Mesenchymal stem cell (in vitro differentiated cells and primary cell): Measurements from ENCODE around the gene SYNJ2BP.

Experiments
- DNase-seq: peaks from one replicate; pipeline ENCODE4 v3.0.0-alpha.2; 2013
- H2AFZ ChIP-seq: one replicate; pipeline ENCODE4 v1.6.1; 2013; ENCODE audit warnings: low read depth, mild to moderate bottlenecking, control low read depth, inconsistent platforms, low read length, moderate library complexity
- H2AK5ac ChIP-seq: 2 replicates; pipeline ENCODE4 v1.6.1; 2013; ENCODE audit warnings: low read length, moderate library complexity, mild to moderate bottlenecking, inconsistent platforms; ENCODE audit not compliant: severe bottlenecking
- H2BK120ac ChIP-seq: one replicate; pipeline ENCODE4 v1.6.1; 2013; ENCODE audit warnings: low read depth, mild to moderate bottlenecking, inconsistent platforms, low read length, moderate library complexity
- H2BK12ac ChIP-seq, 2 experiments: one replicate each; pipeline ENCODE4 v1.6.1; 2013; ENCODE audit warnings: inconsistent platforms in 2 of 2, low read length in 2 of 2, mild to moderate bottlenecking in 2 of 2, moderate library complexity in 2 of 2, control low read depth in 1 of 2
- H2BK15ac ChIP-seq: one replicate; pipeline ENCODE4 v1.6.1; 2013; ENCODE audit warnings: mild to moderate bottlenecking, low read depth, inconsistent platforms; ENCODE audit not compliant: poor library complexity, severe bottlenecking
- H2BK5ac ChIP-seq: 2 replicates; pipeline ENCODE4 v1.6.1; 2013; ENCODE audit warnings: low read depth, mild to moderate bottlenecking, low read length, control low read depth, inconsistent platforms; ENCODE audit not compliant: poor library complexity, severe bottlenecking
- H3K14ac ChIP-seq, 2 experiments: one replicate each; pipeline ENCODE4 v1.6.1; 2013; ENCODE audit warnings: inconsistent platforms in 2 of 2, low read length in 2 of 2, control low read depth in 1 of 2, mild to moderate bottlenecking in 1 of 2, moderate library complexity in 1 of 2
- H3K18ac ChIP-seq, 2 experiments: one replicate each; pipeline ENCODE4 v1.6.1; 2013; ENCODE audit warnings: inconsistent platforms in 2 of 2, low read length in 2 of 2, control low read depth in 1 of 2, low read depth in 1 of 2, mild to moderate bottlenecking in 1 of 2
- H3K23ac ChIP-seq, 2 experiments: one replicate each; pipeline ENCODE4 v1.6.1; 2013; ENCODE audit warnings: inconsistent platforms in 2 of 2, low read length in 2 of 2, mild to moderate bottlenecking in 2 of 2, moderate library complexity in 2 of 2, control low read depth in 1 of 2
- H3K27ac ChIP-seq: 2 replicates; pipeline ENCODE4 v1.5.1; 2013; ENCODE audit warnings: mild to moderate bottlenecking, moderate library complexity, low read length, control low read depth, inconsistent platforms; ENCODE audit not compliant: poor library complexity, severe bottlenecking
- H3K27me3 ChIP-seq, 2 experiments: 2 replicates each; pipeline versions ENCODE4 v1.6.1 to v1.7.0; 2013; ENCODE audit warnings: low read length in 2 of 2, mild to moderate bottlenecking in 2 of 2, moderate library complexity in 2 of 2, control low read depth in 1 of 2, inconsistent platforms in 1 of 2; ENCODE audit not compliant: control insufficient read depth in 1 of 2, insufficient read depth in 1 of 2
- H3K36me3 ChIP-seq, 2 experiments: 2 replicates each; pipeline versions ENCODE4 v1.6.1 to v1.7.0; 2013; ENCODE audit warnings: low read length in 2 of 2, control low read depth in 1 of 2, inconsistent platforms in 1 of 2, low read depth in 1 of 2, mild to moderate bottlenecking in 1 of 2; ENCODE audit not compliant: insufficient read depth in 2 of 2, control insufficient read depth in 1 of 2
- H3K4ac ChIP-seq, 2 experiments: one replicate each; pipeline ENCODE4 v1.6.1; 2013; ENCODE audit warnings: inconsistent platforms in 2 of 2, low read length in 2 of 2, mild to moderate bottlenecking in 2 of 2, moderate library complexity in 2 of 2, control low read depth in 1 of 2, low read depth in 1 of 2
- H3K4me1 ChIP-seq: 2 replicates; pipeline ENCODE4 v1.6.1; 2013; ENCODE audit warnings: low read depth, low read length, control low read depth; ENCODE audit not compliant: control insufficient read depth, insufficient read depth
- H3K4me2 ChIP-seq: 2 replicates; pipeline ENCODE4 v1.6.1; 2013; ENCODE audit warnings: low read length, mild to moderate bottlenecking, inconsistent platforms; ENCODE audit not compliant: poor library complexity, severe bottlenecking
- H3K4me3 ChIP-seq, 2 experiments: 2 replicates each; pipeline versions ENCODE4 v1.5.1 to v1.7.0; 2013; ENCODE audit warnings: low read length in 2 of 2, mild to moderate bottlenecking in 2 of 2, control low read depth in 1 of 2, low read depth in 1 of 2; ENCODE audit not compliant: insufficient read depth in 1 of 2
- H3K79me1 ChIP-seq: replicated peaks from 2 replicates; pipeline ENCODE4 v1.6.1; 2013; ENCODE audit warnings: mild to moderate bottlenecking, control low read depth, low read length, inconsistent platforms; ENCODE audit not compliant: poor library complexity, severe bottlenecking
- H3K9ac ChIP-seq: 2 replicates; pipeline ENCODE4 v1.7.0; 2013; ENCODE audit warnings: mild to moderate bottlenecking, low read length, moderate library complexity
- H3K9me3 ChIP-seq: 2 replicates; pipeline ENCODE4 v1.7.0; 2013; ENCODE audit warnings: mild to moderate bottlenecking, low read length; ENCODE audit not compliant: control insufficient read depth
- H4K8ac ChIP-seq: one replicate; pipeline ENCODE4 v1.6.1; 2013; ENCODE audit warnings: inconsistent platforms, mild to moderate bottlenecking, low read length, moderate library complexity
- H4K91ac ChIP-seq: one replicate; pipeline ENCODE4 v1.6.1; 2013; ENCODE audit warnings: mild to moderate bottlenecking, low read length, inconsistent platforms
- WGBS: methylation state at CpG from one replicate; pipeline ENCODE4 v1.1.7; 2013; ENCODE audit warnings: mixed read lengths; 5-methylcytosine and 5-hydroxymethylcytosine counted together

Gene SYNJ2BP

DNA sequence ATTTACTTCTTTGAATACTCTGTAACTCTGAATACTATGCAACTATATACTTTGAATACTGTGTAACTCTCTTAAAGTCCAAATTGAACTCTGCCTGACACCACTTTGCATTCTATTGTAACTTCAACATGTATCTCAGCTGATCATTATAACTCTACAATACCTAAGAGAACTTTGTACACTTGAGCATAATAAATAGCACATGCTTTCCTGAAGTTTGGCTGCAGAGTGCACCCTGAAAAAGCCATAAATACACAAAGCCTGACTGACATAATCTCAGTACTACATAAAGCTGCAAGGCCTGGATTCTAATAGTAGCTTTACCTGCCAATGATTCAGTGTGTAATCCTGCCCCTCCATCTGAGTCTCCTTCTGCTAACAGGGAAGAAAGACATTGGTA, 36.1 kb downstream of the SYNJ2BP start:
- no peak overlapping the region for H3K4me3 ChIP-seq
- H4K8ac ChIP-seq: no peak overlapping the region
- H3K18ac ChIP-seq: no peak overlapping the region
- no peaks in the 10 kb centered on the region for H3K27me3 ChIP-seq
- H3K4me1 ChIP-seq: no peaks in the 10 kb centered on the region
- no peak overlapping the region for H2BK5ac ChIP-seq
- H3K4ac ChIP-seq: no peak overlapping the region
- H2AFZ ChIP-seq: no peak overlapping the region
- DNase-seq: no peak
- no peak overlapping the region for H3K4me2 ChIP-seq
- no peak overlapping the region for H3K9ac ChIP-seq
- H3K79me1 ChIP-seq: peaks cover 1% of the 10 kb centered on the region
- no peak overlapping the region for H2AK5ac ChIP-seq
- H2BK15ac ChIP-seq: no peak overlapping the region
- H3K14ac ChIP-seq: no peak overlapping the region
- no peak overlapping the region for H3K27ac ChIP-seq
- H2BK120ac ChIP-seq: no peak overlapping the region
- peaks cover 0 to 19% of the 10 kb centered on the region in 2 experiments for H3K36me3 ChIP-seq
- H2BK12ac ChIP-seq: no peak overlapping the region
- no peak overlapping the region for H4K91ac ChIP-seq
- H3K23ac ChIP-seq: no peak overlapping the region
- no peaks in the 10 kb centered on the region for H3K9me3 ChIP-seq

DNA sequence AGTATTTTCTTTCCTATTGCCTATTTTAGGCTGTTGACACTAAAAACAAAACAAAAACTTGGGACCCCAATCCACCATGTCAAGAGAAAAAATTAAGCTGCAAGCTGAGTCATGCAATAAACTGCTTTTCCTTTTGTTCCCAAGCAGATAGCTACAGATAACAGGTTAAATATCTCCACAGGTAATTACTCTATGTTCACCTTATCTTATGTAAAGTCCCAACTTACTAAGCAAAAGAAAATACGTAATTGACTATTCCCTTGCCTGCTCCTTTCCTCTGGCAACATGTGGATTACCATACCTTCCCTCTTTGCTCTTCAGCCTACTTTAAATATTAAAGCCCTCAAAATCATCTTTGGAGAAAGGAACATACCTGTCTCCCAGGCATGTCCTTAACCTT, 38.2 kb downstream of the SYNJ2BP start:
- H2BK120ac ChIP-seq: no peak overlapping the region
- H4K8ac ChIP-seq: no peak overlapping the region
- DNase-seq: no peak
- no peak overlapping the region for H2AFZ ChIP-seq
- H3K4ac ChIP-seq: no peak overlapping the region
- no peaks in the 10 kb centered on the region for H3K9me3 ChIP-seq
- H3K23ac ChIP-seq: no peak overlapping the region
- no peak overlapping the region for H3K4me3 ChIP-seq
- H2BK15ac ChIP-seq: no peak overlapping the region
- peaks cover 6 to 35% of the 10 kb centered on the region in 2 experiments for H3K36me3 ChIP-seq
- H3K4me1 ChIP-seq: no peaks in the 10 kb centered on the region
- H3K4me2 ChIP-seq: no peak overlapping the region
- no peak overlapping the region for H2BK5ac ChIP-seq
- no peak overlapping the region for H2AK5ac ChIP-seq
- H2BK12ac ChIP-seq: no peak overlapping the region
- H4K91ac ChIP-seq: no peak overlapping the region
- no peak overlapping the region for H3K18ac ChIP-seq
- H3K14ac ChIP-seq: no peak overlapping the region
- 92% methylated on average over 1 of the region's 1 CpG for whole genome bisulfite sequencing
- no peak overlapping the region for H3K27ac ChIP-seq
- no peaks in the 10 kb centered on the region for H3K27me3 ChIP-seq
- H3K9ac ChIP-seq: no peak overlapping the region
- H3K79me1 ChIP-seq: peaks cover 1% of the 10 kb centered on the region
